HG02798 (cell line): ENCODE data around the gene ATP8B2.
A peak's percentile ranks its signal among the peaks of the same experiment; 100 is the strongest.

Source experiments
- ATAC-seq: cut with Tn5 transposase; IDR thresholded peaks from one replicate; pipeline ENCODE4 v1.9.1; 2021; ENCODE audit warnings: mild to moderate bottlenecking; ENCODE audit not compliant: unreplicated experiment, poor library complexity

Gene ATP8B2

GRCh38 chr1:154384650-154385489 is 59.5 kb downstream of the ATP8B2 start:
- no peak for ATAC-seq

DNA sequence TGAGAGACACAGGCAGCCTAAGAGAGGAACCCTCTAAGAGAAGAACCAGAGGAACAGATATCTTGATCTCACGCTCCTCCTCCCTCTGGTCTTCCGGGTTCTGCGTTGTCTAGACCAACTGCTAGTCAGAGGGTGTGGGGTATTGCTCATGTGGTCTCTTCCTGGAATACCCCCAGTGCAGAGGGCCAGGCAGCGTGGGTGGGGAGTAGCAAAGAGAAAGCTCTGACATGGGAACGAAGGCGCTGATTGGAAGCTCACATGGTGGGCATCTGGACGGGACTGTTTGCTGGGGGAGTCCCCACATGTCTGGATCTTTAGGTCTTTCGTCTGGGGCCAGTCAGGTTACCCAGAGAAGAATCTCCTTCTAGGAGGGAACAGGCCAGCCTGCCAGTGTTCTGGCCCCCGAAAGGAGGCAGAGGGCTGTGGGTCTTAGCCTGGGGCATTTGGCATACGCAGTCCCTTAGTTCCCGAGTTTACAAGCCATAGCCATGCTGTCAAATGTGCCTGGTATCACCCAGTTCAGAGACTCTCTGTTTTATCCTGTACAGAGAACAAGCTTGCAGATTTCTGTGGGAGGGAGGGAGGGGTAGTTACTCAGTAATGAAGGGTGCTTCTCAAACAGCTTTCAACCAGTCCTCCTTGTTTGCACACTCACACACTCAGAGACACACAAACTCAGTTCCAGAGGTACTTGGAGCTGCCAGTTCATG is 61.5 kb downstream of the ATP8B2 start:
- peak; percentile 84 for ATAC-seq

GRCh38 chr1:154391086-154391770 is 65.9 kb downstream of the ATP8B2 start:
- no peak for ATAC-seq

DNA sequence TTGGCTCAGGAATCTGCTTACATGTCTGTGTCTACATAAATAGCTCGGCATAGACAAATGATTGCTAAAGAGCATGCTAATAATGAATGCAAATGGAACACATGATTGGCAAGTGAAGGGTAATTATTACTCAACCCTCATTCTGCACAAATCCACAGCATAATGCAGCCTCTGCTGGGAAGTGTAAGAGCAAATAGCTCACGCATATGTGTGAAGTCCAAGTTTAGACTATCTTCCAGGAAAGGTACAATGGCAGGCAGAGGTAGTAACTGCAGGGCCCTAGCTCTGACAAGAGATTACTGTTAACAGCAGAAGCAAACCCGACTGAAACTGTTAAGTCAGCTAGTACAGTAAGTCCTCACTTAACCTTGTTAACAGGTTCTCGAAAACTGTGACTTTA is 72.8 kb downstream of the ATP8B2 start:
- no peak for ATAC-seq

DNA sequence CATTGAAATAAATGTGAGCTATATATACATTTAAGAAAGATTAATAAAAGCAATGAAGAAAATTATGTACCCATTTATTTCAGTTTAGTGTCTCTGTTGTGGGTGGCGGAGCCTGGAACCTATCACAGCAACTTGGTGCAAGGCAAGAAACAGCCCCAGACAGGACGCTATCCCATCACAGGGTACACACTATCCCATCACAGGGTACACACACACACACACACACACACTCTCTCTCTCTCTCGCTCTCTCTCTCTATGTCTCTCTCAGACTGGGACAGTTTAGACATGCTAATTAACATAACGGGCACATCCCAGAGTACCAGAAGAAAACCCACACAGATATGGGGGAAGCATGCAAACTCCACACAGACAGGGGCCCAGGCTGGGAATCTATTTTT is 73.4 kb downstream of the ATP8B2 start:
- ATAC-seq = no peak

GRCh38 chr1:154400381-154400801 is 75.1 kb downstream of the ATP8B2 start:
- no peak for ATAC-seq
